ENCODE measurements around the gene R3HDM2.

DNA sequence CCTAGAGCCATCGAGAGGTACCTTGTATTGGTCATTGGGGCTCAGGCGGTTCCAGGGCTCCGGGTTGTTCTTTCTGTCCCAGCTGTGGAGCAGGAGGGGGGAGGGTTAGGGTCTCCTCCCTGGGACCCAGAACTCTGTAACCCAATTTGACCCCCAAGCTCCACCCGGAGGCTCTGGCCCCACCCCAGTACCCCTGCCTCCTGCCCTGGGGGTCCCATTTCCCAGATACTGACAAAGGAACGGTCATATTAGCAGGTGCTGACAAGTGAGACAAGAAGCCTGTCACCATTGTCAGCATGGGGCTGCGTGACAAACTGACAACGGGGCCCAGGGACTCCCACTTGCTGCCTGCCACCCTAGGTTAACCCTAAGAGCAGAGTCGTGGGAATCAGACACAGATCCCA lies 195.1 kb downstream of the R3HDM2 start:
- TF ChIP-seq TAF1 (IDR thresholded peaks at IDR 0.05; ENCODE audit: borderline replicate concordance, insufficient read depth, low read length) (no peak), POLR2AphosphoS5 (IDR thresholded peaks at IDR 0.05; ENCODE audit: low read depth, low read length) (no peak; the same call in none of the 2 replicates)

All from PFSK-1 (cell line).